ENCODE results near the gene SP2.

Gene SP2

DNA sequence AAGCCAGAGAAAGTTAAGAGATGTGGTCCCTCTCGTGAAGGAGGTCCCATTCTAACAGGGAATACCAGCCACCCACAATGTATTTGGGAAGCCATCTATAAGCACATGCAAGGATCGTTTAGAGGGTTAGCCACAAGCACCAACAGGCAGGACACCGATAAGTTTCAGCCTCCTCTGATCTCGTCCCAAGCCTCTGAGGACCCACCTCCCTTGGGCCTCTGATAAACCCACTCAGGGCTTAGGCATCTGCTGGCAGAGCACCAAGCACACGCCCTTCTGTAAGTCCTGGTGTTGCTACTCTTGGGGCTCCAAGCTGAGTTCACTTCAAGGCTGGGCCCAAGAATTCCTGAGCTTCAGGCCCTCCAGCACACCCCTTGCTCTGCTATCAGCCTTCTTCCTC, 39.9 kb downstream of the SP2 start:
- no CpG with 5 or more reads among the region's 5 CpGs for WGBS (ENCODE audit: extremely low coverage, insufficient coverage, insufficient read length)
- Histone ChIP-seq H4K12ac (ENCODE audit: low read depth, low read length) (no peak overlapping the region), H2BK12ac (ENCODE audit: low read length) (no peak overlapping the region), H2AK5ac (ENCODE audit: low read length) (no peak overlapping the region), H3K27ac (ENCODE audit: low read depth, low read length) (no peak overlapping the region), H3K36me3 (ENCODE audit: control insufficient read depth in 1 of 2, insufficient read depth in 2 of 2, low read length in 2 of 2) (no peaks in the 10 kb centered on the region), H3K14ac (ENCODE audit: low read length) (no peak overlapping the region), H2AFZ (ENCODE audit: insufficient read depth, low read length, poor library complexity) (no peak overlapping the region), H3K4me3 (ENCODE audit: low read depth, low read length) (no peak overlapping the region), H3K9me3 (ENCODE audit: insufficient read depth, low read depth, low read length) (peaks cover 3% of the 10 kb centered on the region), H3K9ac (ENCODE audit: low read length) (no peak overlapping the region), H2BK5ac (ENCODE audit: low read depth, low read length, poor library complexity) (no peak overlapping the region), H3K4ac (ENCODE audit: low read depth, low read length) (no peak overlapping the region), H3K79me1 (ENCODE audit: low read length) (no peaks in the 10 kb centered on the region), H3K79me2 (ENCODE audit: control insufficient read depth, insufficient read depth, low read length, poor library complexity) (no peaks in the 10 kb centered on the region), H2BK120ac (ENCODE audit: insufficient read depth, low read length, poor library complexity) (no peak overlapping the region), H3K4me1 (ENCODE audit: control insufficient read depth in 1 of 2, insufficient read depth in 2 of 2, low read length in 2 of 2) (no peaks in the 10 kb centered on the region), H3K23ac (ENCODE audit: low read length) (no peak overlapping the region), H3K4me2 (ENCODE audit: low read length) (no peak overlapping the region), H3K27me3 (ENCODE audit: insufficient read depth, low read length) (no peaks in the 10 kb centered on the region), H3K18ac (ENCODE audit: low read length) (no peak overlapping the region), H4K8ac (ENCODE audit: low read depth, low read length) (no peak overlapping the region), H4K91ac (ENCODE audit: low read depth, low read length) (no peak overlapping the region)
- no peak for DNase-seq

DNA sequence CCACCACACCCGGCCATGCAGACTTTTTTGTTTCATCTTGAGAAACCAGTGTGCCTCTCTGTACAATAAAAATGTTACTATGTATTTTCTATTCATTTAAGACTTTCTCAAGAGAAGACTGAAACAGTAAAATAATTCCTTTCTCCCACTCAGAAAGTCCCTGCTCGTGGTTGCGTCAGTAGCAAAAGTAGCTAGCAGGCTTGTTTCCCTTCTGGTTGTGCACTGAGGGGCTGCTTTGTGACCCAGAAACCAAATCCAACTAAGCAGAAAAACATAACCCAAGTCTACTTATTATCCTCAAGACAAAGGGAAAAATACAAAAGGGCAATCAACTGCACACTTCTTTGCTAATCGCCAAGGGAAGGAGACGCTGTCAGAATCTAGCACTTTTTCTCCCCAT, 41.9 kb downstream of the SP2 start:
- no peak overlapping the region for H3K4me3 ChIP-seq (ENCODE audit: low read depth, low read length)
- no peak overlapping the region for H2AFZ ChIP-seq (ENCODE audit: insufficient read depth, low read length, poor library complexity)
- H3K36me3 ChIP-seq (ENCODE audit: control insufficient read depth in 1 of 2, insufficient read depth in 2 of 2, low read length in 2 of 2): no peaks in the 10 kb centered on the region
- no peaks in the 10 kb centered on the region for H3K27me3 ChIP-seq (ENCODE audit: insufficient read depth, low read length)
- DNase-seq: no peak
- no CpG with 5 or more reads among the region's 5 CpGs for WGBS (ENCODE audit: extremely low coverage, insufficient coverage, insufficient read length)
- no peak overlapping the region for H2BK5ac ChIP-seq (ENCODE audit: low read depth, low read length, poor library complexity)
- H3K18ac ChIP-seq (ENCODE audit: low read length): no peak overlapping the region
- H2BK120ac ChIP-seq (ENCODE audit: insufficient read depth, low read length, poor library complexity): no peak overlapping the region
- H3K79me2 ChIP-seq (ENCODE audit: control insufficient read depth, insufficient read depth, low read length, poor library complexity): no peaks in the 10 kb centered on the region
- no peak overlapping the region for H3K27ac ChIP-seq (ENCODE audit: low read depth, low read length)
- H3K4me2 ChIP-seq (ENCODE audit: low read length): no peak overlapping the region
- H3K9ac ChIP-seq (ENCODE audit: low read length): no peak overlapping the region
- H4K12ac ChIP-seq (ENCODE audit: low read depth, low read length): no peak overlapping the region
- H3K14ac ChIP-seq (ENCODE audit: low read length): no peak overlapping the region
- H3K79me1 ChIP-seq (ENCODE audit: low read length): peaks cover 3% of the 10 kb centered on the region
- H3K9me3 ChIP-seq (ENCODE audit: insufficient read depth, low read depth, low read length): peaks cover 3% of the 10 kb centered on the region
- H3K4ac ChIP-seq (ENCODE audit: low read depth, low read length): no peak overlapping the region
- H4K8ac ChIP-seq (ENCODE audit: low read depth, low read length): no peak overlapping the region
- no peak overlapping the region for H2AK5ac ChIP-seq (ENCODE audit: low read length)
- H4K91ac ChIP-seq (ENCODE audit: low read depth, low read length): no peak overlapping the region
- H2BK12ac ChIP-seq (ENCODE audit: low read length): no peak overlapping the region
- H3K4me1 ChIP-seq (ENCODE audit: control insufficient read depth in 1 of 2, insufficient read depth in 2 of 2, low read length in 2 of 2): peaks cover 0 to 8% of the 10 kb centered on the region in 2 experiments
- no peak overlapping the region for H3K23ac ChIP-seq (ENCODE audit: low read length)

DNA sequence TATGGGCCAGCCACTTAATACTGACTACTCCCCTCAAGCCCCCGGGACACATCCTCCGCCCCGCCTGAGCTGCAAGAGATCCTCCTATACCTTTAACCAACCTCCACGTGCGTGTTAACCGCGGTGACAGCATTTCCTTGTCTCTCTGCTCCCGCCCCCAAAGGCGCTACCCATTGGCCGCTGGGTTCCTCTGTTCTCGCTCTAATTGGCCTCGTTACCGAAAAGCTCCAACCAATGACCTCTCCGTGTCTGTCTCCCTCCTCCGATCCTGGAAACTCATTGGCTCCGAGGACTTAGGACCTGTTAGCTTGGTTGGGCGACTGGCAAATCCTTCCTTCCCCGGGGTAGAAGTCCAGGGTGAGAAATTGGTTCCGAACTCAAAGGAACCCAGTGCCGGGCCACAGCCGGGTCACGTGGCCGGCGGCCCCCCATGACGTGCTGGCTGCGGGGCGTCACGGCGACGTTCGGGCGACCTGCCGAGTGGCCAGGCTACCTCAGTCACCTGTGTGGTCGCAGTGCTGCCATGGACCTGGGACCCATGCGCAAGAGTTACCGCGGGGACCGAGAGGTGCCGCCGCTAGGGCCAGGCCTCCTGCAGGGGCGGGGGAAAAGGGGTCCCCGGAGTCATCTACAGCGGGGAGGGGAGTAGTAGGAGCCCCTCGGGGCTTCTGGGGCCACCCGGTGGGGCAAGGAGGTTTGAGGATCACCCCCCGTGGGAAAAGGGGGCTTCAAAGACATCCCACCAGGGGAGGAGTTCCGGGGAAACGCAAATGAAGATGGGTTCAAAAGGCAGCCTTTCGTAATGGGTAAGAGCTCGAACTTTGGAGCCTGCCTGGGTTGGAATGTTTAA, 45.4 kb downstream of the SP2 start, which contains the start of gene PNPO:
Gene PNPO, plus strand, starts transcription at position 326 of the 850 bp plus-strand sequence. Its CDS starts 105 bp downstream, at position 431.
- H2BK120ac ChIP-seq (ENCODE audit: insufficient read depth, low read length, poor library complexity): no peak within 1 kb of the TSS
- H4K12ac ChIP-seq (ENCODE audit: low read depth, low read length): peak within 1 kb of the TSS; percentile 27
- WGBS (ENCODE audit: extremely low coverage, insufficient coverage, insufficient read length): no CpG with 5 or more reads among the region's 50 CpGs
- no peak within 1 kb of the TSS for H2BK5ac ChIP-seq (ENCODE audit: low read depth, low read length, poor library complexity)
- peaks cover 0 to 8% of the 10 kb centered on the region in 2 experiments for H3K4me1 ChIP-seq (ENCODE audit: control insufficient read depth in 1 of 2, insufficient read depth in 2 of 2, low read length in 2 of 2)
- H2AK5ac ChIP-seq (ENCODE audit: low read length): peak within 1 kb of the TSS; percentile 44
- H3K27ac ChIP-seq (ENCODE audit: low read depth, low read length): no peak within 1 kb of the TSS
- H3K36me3 ChIP-seq (ENCODE audit: control insufficient read depth in 1 of 2, insufficient read depth in 2 of 2, low read length in 2 of 2): no peaks in the 10 kb centered on the region
- peak; percentile 94 to 98 for DNase-seq
- no peak within 1 kb of the TSS for H3K9ac ChIP-seq (ENCODE audit: low read length)
- peaks cover 3% of the 10 kb centered on the region for H3K9me3 ChIP-seq (ENCODE audit: insufficient read depth, low read depth, low read length)
- peaks cover 3% of the 10 kb centered on the region for H3K79me1 ChIP-seq (ENCODE audit: low read length)
- no peaks in the 10 kb centered on the region for H3K79me2 ChIP-seq (ENCODE audit: control insufficient read depth, insufficient read depth, low read length, poor library complexity)
- peak within 1 kb of the TSS; percentile 84 for H4K8ac ChIP-seq (ENCODE audit: low read depth, low read length)
- no peak within 1 kb of the TSS for H3K4ac ChIP-seq (ENCODE audit: low read depth, low read length)
- peak within 1 kb of the TSS; percentile 60 for H3K4me2 ChIP-seq (ENCODE audit: low read length)
- peak within 1 kb of the TSS; percentile 78 for H2AFZ ChIP-seq (ENCODE audit: insufficient read depth, low read length, poor library complexity)
- H3K4me3 ChIP-seq (ENCODE audit: low read depth, low read length): peak within 1 kb of the TSS; percentile 69
- no peaks in the 10 kb centered on the region for H3K27me3 ChIP-seq (ENCODE audit: insufficient read depth, low read length)
- peak within 1 kb of the TSS; percentile 52 for H4K91ac ChIP-seq (ENCODE audit: low read depth, low read length)
- H3K14ac ChIP-seq (ENCODE audit: low read length): no peak within 1 kb of the TSS
- no peak within 1 kb of the TSS for H3K23ac ChIP-seq (ENCODE audit: low read length)
- H3K18ac ChIP-seq (ENCODE audit: low read length): peak within 1 kb of the TSS; percentile 62
- H2BK12ac ChIP-seq (ENCODE audit: low read length): no peak within 1 kb of the TSS

DNA sequence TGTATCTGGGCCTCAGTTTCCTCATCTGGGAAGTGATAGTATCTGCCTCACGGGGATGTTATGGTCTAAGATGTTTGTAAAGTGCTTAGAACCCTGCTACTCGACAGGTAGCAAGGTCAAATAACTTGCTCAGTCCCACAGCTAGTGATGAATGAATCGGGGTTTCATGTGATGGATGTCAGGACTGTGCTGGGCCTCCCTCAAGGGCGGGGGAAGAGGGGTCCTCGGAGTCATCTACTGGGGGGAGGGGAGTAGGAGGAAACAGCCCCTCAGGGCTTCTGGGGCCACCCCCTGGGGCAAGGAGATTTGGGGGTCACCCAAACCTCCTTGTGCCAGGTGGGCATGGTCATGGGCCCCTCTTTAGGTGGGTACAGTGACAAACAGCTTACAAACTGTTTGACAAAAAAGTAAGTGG, 46.1 kb downstream of the SP2 start:
- no peak overlapping the region for H3K4ac ChIP-seq (ENCODE audit: low read depth, low read length)
- H3K79me1 ChIP-seq (ENCODE audit: low read length): peaks cover 3% of the 10 kb centered on the region
- peaks cover 2% of the 10 kb centered on the region for H3K9me3 ChIP-seq (ENCODE audit: insufficient read depth, low read depth, low read length)
- no CpG with 5 or more reads among the region's 5 CpGs for WGBS (ENCODE audit: extremely low coverage, insufficient coverage, insufficient read length)
- H3K14ac ChIP-seq (ENCODE audit: low read length): no peak overlapping the region
- no peak overlapping the region for H4K91ac ChIP-seq (ENCODE audit: low read depth, low read length)
- H2BK120ac ChIP-seq (ENCODE audit: insufficient read depth, low read length, poor library complexity): no peak overlapping the region
- H2BK12ac ChIP-seq (ENCODE audit: low read length): no peak overlapping the region
- H2AK5ac ChIP-seq (ENCODE audit: low read length): no peak overlapping the region
- no peaks in the 10 kb centered on the region for H3K36me3 ChIP-seq (ENCODE audit: control insufficient read depth in 1 of 2, insufficient read depth in 2 of 2, low read length in 2 of 2)
- H3K9ac ChIP-seq (ENCODE audit: low read length): no peak overlapping the region
- no peak overlapping the region for H4K12ac ChIP-seq (ENCODE audit: low read depth, low read length)
- H2AFZ ChIP-seq (ENCODE audit: insufficient read depth, low read length, poor library complexity): no peak overlapping the region
- H2BK5ac ChIP-seq (ENCODE audit: low read depth, low read length, poor library complexity): no peak overlapping the region
- H3K4me1 ChIP-seq (ENCODE audit: control insufficient read depth in 1 of 2, insufficient read depth in 2 of 2, low read length in 2 of 2): peaks cover 0 to 8% of the 10 kb centered on the region in 2 experiments
- H3K79me2 ChIP-seq (ENCODE audit: control insufficient read depth, insufficient read depth, low read length, poor library complexity): no peaks in the 10 kb centered on the region
- DNase-seq: no peak
- H3K27ac ChIP-seq (ENCODE audit: low read depth, low read length): no peak overlapping the region
- H3K23ac ChIP-seq (ENCODE audit: low read length): no peak overlapping the region
- H3K27me3 ChIP-seq (ENCODE audit: insufficient read depth, low read length): no peaks in the 10 kb centered on the region
- no peak overlapping the region for H3K4me3 ChIP-seq (ENCODE audit: low read depth, low read length)
- H3K18ac ChIP-seq (ENCODE audit: low read length): no peak overlapping the region
- peak overlapping the region; percentile 60 for H3K4me2 ChIP-seq (ENCODE audit: low read length)
- no peak overlapping the region for H4K8ac ChIP-seq (ENCODE audit: low read depth, low read length)

All from trophoblast cell (in vitro differentiated cells and primary cell).